Skeletal muscle satellite cell (primary cell): Measurements from ENCODE around the gene MPC1.
A peak's percentile ranks its signal among the peaks of the same experiment; 100 is the strongest.
"Not testable (repeated sequence)": the region's sequence is repeated elsewhere in the genome, so short reads cannot be mapped to it uniquely, and the experiment has no call there.

Experiments used
- H3K27me3 ChIP-seq: 2 replicates; pipeline ENCODE4 v1.7.0; 2013; ENCODE audit warnings: low read length; ENCODE audit not compliant: control insufficient read depth, insufficient read depth
- H3K36me3 ChIP-seq: 2 replicates; pipeline ENCODE4 v1.7.0; 2013; ENCODE audit warnings: mild to moderate bottlenecking, control low read depth, low read length; ENCODE audit not compliant: insufficient read depth
- H3K4me1 ChIP-seq: 2 replicates; pipeline ENCODE4 v1.7.0; 2013; ENCODE audit warnings: low read length; ENCODE audit not compliant: control insufficient read depth, insufficient read depth
- H3K4me2 ChIP-seq: 2 replicates; pipeline ENCODE4 v1.7.0; 2013; ENCODE audit warnings: mild to moderate bottlenecking, low read length
- H3K4me3 ChIP-seq: 2 replicates; pipeline ENCODE4 v1.7.0; 2013; ENCODE audit warnings: low read length
- H3K9ac ChIP-seq: 2 replicates; pipeline ENCODE4 v1.7.0; 2013; ENCODE audit warnings: mild to moderate bottlenecking, low read depth, low read length, moderate library complexity
- H3K9me3 ChIP-seq: replicated peaks from 2 replicates; pipeline ENCODE4 v1.7.0; 2013; ENCODE audit warnings: mild to moderate bottlenecking, control low read depth, low read length

MPC1 gene

DNA sequence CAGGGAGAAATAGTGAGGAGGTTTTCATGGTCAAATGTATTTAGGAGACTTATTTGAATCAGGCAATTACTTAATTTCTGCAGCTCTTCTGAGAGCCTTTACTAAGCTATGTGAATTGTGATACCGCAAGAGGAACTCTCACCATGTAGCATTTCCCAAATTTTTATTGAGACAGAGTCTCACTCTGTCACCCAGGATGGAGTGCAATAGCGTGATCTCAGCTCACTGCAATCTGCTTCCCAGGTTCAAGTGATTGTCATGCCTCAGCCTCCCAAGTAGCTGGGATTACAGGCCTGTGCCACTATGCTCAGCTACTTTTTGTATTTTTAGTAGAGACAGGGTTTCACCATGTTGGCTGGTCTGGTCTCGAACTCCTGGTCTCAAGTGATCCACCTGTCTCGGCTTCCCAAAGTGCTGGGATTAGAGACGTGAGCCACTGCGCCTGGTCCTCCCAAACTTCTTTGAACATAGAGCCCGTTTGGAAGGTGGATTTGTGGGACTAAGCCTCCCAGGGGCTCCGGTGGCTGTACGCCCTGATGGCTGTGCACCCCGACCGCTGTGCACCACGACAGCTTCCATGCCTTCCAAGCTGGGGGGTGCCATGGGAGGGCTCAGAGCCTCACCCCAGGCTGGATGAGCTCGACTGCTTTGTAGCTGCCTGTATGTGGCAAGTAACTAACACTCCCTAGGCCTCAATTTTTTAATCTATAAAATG lies 5.7 kb upstream of the MPC1 start:
- Histone ChIP-seq H3K9ac (no peak overlapping the region), H3K4me2 (no peak overlapping the region), H3K9me3 (no peaks in the 10 kb centered on the region), H3K4me1 (no peaks in the 10 kb centered on the region), H3K4me3 (no peak overlapping the region), H3K36me3 (no peaks in the 10 kb centered on the region), H3K27me3 (peaks cover 14% of the 10 kb centered on the region)

DNA sequence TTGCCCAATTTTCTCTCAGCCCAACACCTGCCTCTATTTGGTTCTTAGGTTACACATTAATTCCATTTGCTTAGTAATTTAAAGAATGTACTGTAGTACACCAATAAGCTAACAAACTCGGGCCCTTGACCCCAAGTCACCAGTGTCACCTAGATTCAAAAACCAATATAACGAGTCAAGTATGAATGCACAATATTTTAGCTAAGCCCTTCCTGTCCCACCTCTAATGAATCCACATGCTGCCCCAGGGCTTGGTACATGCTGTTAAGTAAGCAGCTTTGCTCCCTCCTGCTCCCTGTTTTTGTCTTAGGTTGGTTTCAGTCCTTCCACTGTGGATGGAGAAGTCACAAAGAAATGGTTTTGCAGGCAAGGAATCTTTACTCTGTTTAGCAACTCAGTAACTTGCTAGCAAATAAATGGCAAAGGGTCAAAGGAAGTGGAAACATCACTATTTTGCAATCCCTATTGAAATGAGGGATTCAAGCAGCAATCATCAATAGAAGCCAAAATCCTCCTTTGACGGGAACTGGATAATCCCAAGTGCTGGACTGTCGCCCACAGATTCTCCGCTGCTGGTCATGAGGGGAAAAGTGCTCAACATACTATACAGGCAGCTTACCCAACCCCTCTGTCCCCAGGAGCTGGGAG lies 5.0 kb upstream of the MPC1 start:
- no peaks in the 10 kb centered on the region for H3K4me1 ChIP-seq
- no peaks in the 10 kb centered on the region for H3K9me3 ChIP-seq
- H3K4me2 ChIP-seq = no peak overlapping the region
- H3K27me3 ChIP-seq = peaks cover 14% of the 10 kb centered on the region
- no peak overlapping the region for H3K9ac ChIP-seq
- H3K4me3 ChIP-seq = no peak overlapping the region
- no peaks in the 10 kb centered on the region for H3K36me3 ChIP-seq

- not testable (repeated sequence) for H3K36me3 ChIP-seq, H3K4me2 ChIP-seq, H3K9ac ChIP-seq, H3K9me3 ChIP-seq, H3K4me1 ChIP-seq, H3K4me3 ChIP-seq
- H3K27me3 ChIP-seq = peaks cover 14% of the 10 kb centered on the region
Measured at GRCh38 chr6:166387098-166387497, 4.4 kb upstream of the MPC1 start.

DNA sequence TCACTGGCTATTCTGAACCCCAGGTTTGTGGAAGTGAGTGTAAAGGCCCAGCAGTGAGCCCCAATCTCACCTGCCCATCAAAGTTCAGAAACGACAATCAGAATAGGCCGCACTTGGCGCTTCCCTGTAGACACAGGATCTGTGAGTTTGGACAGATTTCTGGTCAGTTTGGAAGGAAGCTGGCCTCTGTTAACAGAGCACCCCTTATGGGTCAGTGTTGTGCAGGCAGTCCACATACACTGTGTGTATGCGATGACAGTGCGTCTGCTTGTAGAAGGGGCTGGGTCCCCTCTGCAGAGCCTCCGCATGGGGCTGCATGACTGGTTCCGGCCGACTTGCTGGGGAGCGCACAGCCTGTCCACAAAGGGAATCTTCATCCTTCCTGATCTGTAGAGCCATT lies 3.4 kb upstream of the MPC1 start:
- Histone ChIP-seq H3K27me3 (peaks cover 9% of the 10 kb centered on the region), H3K36me3 (no peaks in the 10 kb centered on the region), H3K9ac (no peak overlapping the region), H3K4me3 (no peak overlapping the region), H3K4me2 (no peak overlapping the region), H3K9me3 (no peaks in the 10 kb centered on the region), H3K4me1 (peaks cover 4% of the 10 kb centered on the region)

GRCh38 chr6:166383802-166384363 lies 1.1 kb upstream of the MPC1 start:
- not testable (repeated sequence) for H3K9me3 ChIP-seq, H3K4me1 ChIP-seq, H3K36me3 ChIP-seq, H3K27me3 ChIP-seq
- peak overlapping the region; percentile 100 for H3K4me2 ChIP-seq
- peak overlapping the region; percentile 84 for H3K9ac ChIP-seq
- H3K4me3 ChIP-seq = peak overlapping the region; percentile 98

DNA sequence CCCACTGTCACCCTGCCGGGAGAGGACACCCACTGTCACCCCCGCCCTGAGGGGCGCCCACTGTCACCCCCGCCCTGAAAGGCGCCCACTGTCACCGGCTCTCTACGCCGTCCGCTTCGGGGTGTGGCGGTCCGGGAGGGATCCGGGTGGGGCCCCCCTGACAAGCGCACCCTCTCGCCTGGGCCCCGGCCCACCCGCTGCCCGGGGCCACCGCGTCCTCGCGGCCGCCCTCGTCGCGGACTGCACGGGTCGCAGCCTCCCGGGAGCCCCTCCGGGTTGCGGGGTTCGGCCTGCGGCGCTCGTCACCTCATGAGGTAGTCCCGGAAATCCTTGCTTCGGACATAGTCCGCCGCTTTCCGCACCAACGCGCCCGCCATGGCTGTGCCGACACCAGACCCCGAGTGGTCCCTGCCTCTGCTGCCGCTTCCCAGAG lies 224 bp downstream of the MPC1 start:
- Histone ChIP-seq H3K36me3 (no peaks in the 10 kb centered on the region), H3K4me3 (peak overlapping the region; percentile 98), H3K4me1 (peaks cover 5% of the 10 kb centered on the region), H3K4me2 (peak overlapping the region; percentile 100), H3K9ac (peak overlapping the region; percentile 84), H3K27me3 (no peaks in the 10 kb centered on the region), H3K9me3 (no peaks in the 10 kb centered on the region)

DNA sequence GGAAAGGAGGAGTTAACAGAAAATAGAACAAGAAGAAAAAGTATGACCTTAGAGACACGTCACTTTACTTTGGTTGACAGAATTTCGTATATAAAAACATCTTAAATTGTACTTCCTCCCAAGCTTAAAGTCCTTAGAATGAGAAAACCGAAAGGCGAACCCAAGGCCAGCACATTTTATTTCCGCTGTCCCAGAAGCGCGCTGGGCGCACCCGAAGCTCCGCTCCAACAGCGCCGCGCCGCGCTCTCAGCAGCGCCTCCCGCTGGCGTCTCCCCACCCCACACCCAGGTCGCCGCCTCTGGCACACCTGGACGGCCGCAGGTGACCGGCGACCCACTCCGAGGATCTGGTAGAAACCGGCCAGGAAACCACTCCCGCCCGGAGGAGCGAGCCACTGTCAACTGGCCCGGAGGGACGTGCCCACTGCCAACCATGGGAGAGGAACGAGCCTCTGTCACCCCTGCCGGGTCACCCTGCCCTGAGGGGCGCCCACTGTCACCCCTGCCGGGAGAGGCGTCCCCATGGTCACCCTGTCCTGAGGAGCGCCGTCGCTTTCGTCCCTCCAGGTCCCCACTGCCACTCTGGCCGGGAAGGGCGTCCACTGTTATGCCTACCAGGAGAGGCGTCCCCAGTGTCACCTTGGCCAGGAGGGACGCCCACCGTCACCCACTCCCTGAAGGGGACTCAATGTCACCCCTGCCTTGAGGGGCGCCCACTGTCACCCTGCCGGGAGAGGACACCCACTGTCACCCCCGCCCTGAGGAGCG lies 824 bp downstream of the MPC1 start:
- Histone ChIP-seq H3K4me2 (peak overlapping the region; percentile 100), H3K4me3 (peak overlapping the region; percentile 98), H3K9me3 (no peaks in the 10 kb centered on the region), H3K9ac (peak overlapping the region; percentile 84), H3K4me1 (peaks cover 5% of the 10 kb centered on the region), H3K27me3 (no peaks in the 10 kb centered on the region), H3K36me3 (no peaks in the 10 kb centered on the region)

GRCh38 chr6:166381381-166381732 lies 1.4 kb downstream of the MPC1 start:
- Histone ChIP-seq H3K9ac (peak overlapping the region; percentile 84), H3K4me1 (peaks cover 5% of the 10 kb centered on the region), H3K9me3 (no peaks in the 10 kb centered on the region), H3K36me3 (no peaks in the 10 kb centered on the region), H3K27me3 (no peaks in the 10 kb centered on the region), H3K4me3 (peak overlapping the region; percentile 98), H3K4me2 (peak overlapping the region; percentile 100)

DNA sequence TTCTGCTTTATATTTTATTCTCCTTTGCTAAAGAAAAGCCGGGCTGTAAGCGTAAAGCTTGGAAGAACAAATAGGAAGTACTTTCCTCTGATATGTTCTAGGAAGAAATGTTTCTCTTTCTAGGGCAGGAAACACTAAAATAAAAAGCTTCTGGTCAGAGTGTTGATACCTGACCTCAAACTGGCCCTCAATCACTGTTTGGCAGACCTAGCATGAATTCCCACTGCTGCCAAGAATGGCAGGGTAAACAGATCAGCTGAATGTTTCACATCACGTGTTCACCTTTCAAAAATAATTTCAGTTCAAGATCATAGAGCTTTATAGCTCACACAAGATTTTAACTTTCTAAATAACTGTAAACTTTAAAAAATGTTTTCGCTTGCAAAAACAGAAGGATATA lies 2.9 kb downstream of the MPC1 start:
- Histone ChIP-seq H3K4me3 (no peak overlapping the region), H3K27me3 (no peaks in the 10 kb centered on the region), H3K9ac (no peak overlapping the region), H3K9me3 (no peaks in the 10 kb centered on the region), H3K4me2 (no peak overlapping the region), H3K36me3 (no peaks in the 10 kb centered on the region), H3K4me1 (peaks cover 5% of the 10 kb centered on the region)

DNA sequence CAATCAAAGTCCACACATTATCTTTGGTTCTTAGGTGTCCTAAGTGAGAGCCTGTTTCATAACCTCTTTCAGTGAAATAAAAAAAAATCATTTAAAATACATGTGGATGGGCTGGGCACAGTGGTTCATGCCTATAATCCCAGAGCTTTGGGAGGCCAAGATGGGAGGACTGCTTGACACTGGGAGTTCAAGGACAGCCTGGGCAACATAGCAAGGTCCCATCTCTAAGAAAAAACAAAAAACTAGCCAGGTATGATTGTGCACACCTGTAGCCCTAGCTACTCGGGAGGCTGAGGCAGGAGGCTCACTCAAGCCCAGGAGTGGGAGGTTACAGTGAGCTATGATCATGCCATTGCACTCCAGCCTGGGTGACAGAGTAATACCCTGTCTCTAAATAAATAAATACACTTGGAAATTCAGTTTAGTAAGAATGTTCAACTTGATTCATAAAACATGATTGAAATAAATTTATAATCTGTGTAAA lies 3.6 kb downstream of the MPC1 start:
- Histone ChIP-seq H3K4me1 (peaks cover 5% of the 10 kb centered on the region), H3K4me3 (no peak overlapping the region), H3K36me3 (no peaks in the 10 kb centered on the region), H3K9ac (no peak overlapping the region), H3K27me3 (no peaks in the 10 kb centered on the region), H3K9me3 (no peaks in the 10 kb centered on the region), H3K4me2 (no peak overlapping the region)

- H3K4me1 ChIP-seq = peaks cover 5% of the 10 kb centered on the region
- no peaks in the 10 kb centered on the region for H3K36me3 ChIP-seq
- H3K9me3 ChIP-seq = no peaks in the 10 kb centered on the region
- H3K4me2 ChIP-seq = no peak overlapping the region
- no peaks in the 10 kb centered on the region for H3K27me3 ChIP-seq
- H3K9ac ChIP-seq = no peak overlapping the region
- no peak overlapping the region for H3K4me3 ChIP-seq
Measured at GRCh38 chr6:166377721-166378120, 5.0 kb downstream of the MPC1 start.
